Hematopoietic multipotent progenitor cell treated with erythropoietin and hydrocortisone succinate and interleukin-3 and kit ligand, for 6 days (in vitro differentiated cells): ENCODE results near the gene KPNA3.
"Not testable (repeated sequence)": the region's sequence is repeated elsewhere in the genome, so short reads cannot be mapped to it uniquely, and the experiment has no call there.

ENCODE experiments used
- DNase-seq: peaks from one replicate; pipeline ENCODE4 v3.0.0-alpha.2; 2015

The KPNA3 gene

DNA sequence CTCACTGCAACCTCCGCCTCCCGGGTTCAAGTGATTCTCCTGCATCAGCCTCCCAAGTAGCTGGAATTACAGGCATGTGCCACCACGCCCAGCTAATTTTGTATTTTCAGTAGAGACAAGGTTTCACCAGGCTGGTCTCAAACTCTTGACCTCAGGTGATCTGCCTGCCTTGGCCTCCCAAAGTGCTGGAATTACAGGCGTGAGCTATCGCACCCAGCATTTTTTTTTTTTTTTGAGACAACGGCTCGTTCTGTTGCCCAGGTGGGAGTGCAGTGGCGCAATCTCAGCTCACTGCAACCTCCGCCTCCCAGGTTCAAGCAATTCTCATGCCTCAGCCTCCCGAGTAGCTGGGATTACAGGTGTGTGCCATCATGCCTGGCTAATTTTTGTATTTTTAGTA, 10.6 kb upstream of the KPNA3 start:
- not testable (repeated sequence) for DNase-seq

DNA sequence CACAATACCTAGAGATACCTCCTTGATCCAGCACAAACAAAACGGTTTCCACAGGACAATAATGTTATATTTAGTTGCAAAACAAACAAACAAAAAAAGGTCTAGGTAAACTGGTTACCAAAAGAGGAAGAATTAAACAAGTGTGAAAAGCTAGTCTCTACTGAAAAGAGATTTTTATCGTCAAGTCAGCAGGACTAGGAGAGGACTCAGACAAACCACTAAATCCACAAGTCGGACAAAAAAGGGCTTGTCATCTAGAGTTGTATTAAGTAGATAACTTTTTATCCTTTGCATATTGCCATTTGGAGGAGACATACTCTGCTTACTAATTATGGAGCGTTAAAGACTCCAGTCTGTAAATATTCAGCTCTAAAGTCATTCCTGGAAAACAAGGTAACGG, 9.9 kb upstream of the KPNA3 start:
- peak; percentile 87 for DNase-seq

DNA sequence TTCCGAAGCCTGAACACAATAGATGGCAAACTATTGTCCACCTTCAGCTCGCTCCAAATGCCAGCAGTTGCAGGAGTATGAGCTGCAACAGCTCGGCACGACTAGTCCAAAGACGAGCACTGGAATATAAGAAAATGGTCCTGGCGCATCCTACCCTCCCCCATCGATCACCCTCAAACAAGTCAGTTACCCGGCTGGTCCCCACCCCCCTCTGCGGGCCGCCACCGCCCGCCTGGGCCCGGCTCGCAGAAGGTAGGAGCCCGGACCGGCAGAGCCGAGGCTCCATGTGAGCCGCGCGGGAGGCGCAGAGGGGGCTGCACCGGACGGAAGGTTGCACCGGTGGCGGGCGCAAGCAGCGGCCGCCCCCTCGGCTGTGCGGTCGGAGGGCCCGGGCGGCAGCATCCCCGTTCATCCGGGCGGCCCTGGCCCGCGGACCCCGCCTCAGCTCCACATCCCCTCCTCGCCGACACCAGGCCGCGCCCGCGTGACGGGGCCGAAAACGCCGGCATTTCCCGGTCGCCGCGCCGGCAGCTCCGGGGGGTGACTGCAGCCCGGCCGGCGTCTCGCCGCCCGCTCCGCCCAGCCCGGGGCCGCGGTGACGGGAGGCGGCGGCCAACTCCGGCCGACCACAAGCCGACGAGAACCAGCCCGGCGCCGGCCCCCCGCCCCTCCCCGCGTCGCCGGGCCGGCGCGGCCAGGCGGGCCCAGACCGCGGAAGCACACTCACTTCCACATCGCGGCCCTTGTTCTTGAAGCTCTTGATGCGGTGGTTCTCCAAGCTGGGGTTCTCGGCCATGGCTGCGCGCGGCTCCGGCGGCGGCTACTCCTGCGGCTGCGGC, 552 bp downstream of the KPNA3 start:
- DNase-seq = peak; percentile 74

DNA sequence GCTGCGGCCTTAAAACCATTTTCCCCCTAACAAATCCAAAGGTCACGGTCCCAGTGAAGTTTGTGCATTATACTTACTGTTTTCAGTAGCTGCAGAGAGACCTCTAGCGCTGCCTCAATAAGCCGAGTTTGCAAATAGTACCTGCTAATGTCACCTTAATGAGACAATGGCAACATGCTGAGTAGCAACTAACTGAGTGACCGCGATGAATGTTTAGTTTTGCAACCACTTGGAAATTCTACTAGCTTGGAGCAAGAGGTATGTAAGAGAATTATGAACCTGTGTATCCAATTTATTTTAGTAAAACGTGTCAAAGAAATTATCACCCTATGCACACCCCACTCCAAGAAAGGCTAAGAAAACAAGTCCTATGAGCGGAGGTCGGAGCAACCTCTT, 1.2 kb downstream of the KPNA3 start:
- peak; percentile 82 for DNase-seq

DNA sequence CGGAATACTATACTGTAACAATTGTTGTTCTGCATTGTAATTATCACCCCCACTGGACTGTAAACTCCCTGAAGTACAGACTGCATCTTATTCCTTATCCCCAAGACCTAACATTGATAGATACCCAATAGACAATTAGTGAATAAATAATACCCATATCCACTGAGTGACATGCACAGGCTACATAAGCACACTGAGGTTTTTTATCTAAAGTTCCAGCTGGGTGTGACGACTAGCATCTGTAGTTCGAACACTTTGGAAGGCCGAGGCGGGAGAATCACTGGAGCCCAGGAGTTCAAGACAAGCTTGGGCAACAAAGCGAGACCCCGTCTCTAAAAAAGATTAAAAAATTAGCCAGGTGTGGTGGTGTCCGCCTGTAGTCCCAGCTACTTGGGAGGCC, 2.5 kb downstream of the KPNA3 start:
- peak; percentile 73 for DNase-seq

DNA sequence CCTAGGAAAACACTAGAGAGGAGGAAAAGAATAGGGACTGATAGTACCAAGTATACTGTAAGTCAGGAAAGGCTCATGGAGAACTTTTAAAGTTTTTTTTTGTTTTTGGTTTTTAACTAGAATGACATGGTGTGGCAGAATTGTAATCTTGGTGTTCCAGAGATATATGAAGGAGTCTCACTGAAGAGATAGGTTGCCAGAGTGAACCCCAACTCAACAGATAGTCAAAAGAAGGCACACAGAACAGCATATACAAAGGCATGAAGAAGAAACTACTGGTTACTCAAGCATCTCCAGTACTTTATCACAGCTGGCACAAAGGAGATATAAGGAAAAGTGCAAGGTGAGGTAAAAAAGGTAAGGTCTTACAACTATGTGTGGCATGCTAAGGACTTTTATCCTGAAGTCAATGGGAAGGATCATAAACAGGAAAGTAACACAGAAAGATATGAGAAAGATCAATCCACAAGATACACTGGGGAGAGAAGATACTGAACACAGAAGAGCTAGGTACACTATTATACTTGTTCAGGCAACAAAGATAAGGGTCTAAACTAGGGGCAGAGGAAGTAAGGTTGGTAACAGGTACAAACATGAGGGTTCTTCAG, 6.0 kb downstream of the KPNA3 start:
- peak; percentile 76 for DNase-seq

DNA sequence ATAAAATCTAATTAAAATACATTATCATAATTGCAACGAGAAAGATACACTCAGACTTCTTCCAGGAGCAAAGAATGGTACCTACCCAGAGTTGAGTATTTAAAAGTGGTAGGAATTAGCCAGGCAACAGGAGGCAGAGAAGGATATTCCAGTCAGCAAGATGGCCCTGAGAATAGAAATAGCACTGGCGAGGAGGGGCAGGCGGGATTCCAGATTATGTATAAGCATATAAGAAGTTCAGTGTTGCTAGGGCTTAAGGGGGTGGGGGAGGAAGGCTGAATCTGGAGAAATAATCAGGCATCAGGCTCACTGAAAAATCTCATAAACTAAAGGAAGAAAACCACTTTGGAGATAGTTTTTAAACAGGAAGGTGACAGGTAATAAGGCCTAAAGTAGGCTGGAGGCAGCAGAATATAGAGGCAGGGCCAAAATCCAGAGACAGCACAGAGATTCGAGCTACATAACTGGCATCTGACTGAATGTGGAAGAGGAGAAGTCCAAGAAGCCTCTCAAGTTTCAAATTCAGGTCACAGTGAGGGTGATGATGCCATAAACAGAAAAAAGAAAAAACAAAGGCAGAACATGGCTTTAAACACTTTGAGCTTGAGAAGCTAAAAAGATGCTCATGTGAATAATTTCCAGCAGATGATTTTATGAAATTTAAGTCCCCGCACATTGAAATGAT, 7.5 kb downstream of the KPNA3 start:
- no peak for DNase-seq

DNA sequence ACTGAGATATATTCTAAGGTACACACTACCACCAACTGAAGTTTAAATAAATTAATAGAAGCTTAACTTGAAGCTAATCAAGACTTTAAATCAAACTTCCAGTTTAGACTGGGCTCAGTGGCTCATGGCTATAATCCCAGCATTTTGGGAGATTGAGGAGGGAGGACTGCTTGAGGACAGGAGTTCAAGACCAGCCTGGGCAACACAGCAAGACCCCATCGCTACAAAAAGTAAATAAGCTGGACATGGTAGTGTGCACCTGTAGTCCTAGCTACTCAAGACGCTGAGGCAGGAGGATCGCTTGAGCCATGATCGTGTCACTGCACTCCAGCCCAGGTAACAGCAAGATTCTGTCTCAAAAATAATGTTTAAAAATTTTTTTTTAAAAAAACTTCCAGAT, 8.6 kb downstream of the KPNA3 start:
- DNase-seq = no peak

DNA sequence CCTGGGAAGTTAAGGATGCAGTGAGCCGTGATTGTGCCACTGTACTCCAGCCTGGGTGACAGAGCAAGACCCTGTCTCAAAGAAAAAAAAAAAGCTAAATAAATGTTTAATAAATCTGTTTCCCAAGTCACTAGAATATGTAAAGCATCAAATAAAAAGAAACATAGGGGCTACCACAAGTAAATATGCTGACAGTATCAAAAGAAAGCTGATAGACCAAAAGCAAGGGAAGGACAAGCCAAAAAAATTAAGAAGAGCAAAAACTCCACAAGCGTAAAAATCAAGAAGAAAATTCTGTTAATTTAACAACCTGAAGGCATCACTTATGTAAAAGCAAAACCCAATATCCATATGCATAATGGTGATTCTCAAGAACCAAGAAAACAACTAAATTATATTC, 9.7 kb downstream of the KPNA3 start:
- DNase-seq = no peak

DNA sequence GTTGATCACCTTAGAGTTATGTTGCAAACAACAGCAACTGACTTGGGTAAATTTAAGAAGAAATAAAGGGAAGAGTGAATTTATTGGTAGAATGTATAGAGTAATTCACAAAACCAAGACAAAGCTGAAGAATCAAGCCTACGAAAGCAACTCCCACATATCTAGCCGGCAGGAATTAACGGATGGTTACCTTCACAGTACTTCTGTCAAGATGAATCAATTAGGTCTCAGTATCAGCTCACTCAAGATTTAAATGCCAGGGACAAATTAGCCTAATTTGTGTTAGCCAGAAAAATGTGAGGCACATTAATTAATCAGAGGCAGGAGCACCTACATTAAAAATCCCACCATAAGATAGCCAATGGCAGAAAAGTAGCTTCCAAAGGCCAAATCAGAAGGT, 10.7 kb downstream of the KPNA3 start:
- DNase-seq = no peak

DNA sequence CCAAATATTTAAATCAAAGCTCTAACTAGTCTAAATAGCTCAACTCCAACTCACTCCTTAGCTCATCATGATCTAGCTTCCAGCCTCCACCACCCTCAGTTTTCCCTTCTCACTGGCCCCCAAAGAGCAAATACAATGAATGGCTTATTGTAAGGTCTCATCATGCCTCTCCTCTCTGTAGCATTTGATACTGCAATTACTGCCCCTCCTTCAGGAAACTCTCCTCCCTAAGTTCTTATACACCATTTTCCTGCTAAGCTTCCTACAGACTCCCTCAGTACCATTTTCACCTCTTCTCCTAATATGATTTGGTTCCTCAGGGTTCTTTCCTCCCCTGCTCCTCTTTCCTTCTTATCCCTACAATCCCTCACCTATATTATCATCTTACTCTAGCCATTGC, 12.8 kb downstream of the KPNA3 start:
- DNase-seq = no peak

DNA sequence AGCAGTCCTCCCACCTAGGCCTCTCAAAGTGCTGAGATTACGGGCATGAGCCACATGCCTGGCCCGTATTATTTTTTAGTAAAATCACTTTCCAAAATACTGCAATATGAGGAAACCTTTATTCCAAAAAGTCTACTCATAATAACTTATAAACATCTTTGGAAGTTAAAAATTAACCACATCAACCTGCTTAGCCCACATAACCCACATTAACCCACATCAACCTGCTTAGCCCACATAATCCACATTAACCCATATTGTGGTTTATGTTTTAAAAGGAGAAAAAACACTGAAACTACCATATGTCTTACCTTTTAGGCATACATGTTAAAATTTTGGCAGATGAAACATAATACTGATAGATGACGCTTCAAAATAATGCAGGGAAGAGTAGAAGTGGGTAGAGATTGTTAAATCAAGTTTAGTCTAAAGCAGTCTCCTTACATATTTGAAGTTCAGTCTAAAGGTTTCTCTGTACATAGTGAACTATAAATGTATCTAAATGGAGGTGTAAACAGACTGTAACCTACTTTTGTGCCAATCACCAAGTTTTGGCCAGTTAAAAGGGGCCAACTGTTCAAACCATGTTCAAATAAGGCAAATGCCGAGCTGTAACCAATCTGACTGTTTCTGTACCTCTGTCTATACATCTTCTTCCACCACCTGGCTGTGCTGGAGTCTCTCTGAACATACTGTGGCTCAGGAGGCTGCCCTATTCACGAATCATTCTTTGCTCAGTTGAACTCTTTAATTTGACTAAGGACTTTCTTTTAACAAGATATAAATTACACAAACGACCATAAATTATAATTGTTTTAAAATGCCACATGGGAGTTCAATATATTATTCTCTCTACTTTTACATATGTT, 14.5 kb downstream of the KPNA3 start:
- DNase-seq = no peak

DNA sequence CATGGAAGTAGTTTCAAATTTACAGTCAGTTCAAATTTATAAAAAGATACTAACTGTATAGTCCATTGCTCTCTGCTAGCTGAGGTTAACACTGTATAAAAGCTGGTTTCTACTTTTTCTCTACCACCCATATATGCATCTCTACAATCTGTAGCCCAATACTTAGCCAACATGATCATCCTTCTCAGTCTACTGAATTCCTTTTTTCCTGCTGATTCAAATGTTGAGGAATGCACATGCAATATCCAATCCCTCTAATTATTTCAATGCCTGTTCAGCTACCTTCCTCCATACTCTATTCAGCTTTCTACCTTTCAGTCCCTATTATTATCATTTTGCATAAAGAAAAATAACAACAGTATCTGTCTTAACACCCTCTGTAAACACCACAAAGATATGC, 15.6 kb downstream of the KPNA3 start:
- DNase-seq = no peak

DNA sequence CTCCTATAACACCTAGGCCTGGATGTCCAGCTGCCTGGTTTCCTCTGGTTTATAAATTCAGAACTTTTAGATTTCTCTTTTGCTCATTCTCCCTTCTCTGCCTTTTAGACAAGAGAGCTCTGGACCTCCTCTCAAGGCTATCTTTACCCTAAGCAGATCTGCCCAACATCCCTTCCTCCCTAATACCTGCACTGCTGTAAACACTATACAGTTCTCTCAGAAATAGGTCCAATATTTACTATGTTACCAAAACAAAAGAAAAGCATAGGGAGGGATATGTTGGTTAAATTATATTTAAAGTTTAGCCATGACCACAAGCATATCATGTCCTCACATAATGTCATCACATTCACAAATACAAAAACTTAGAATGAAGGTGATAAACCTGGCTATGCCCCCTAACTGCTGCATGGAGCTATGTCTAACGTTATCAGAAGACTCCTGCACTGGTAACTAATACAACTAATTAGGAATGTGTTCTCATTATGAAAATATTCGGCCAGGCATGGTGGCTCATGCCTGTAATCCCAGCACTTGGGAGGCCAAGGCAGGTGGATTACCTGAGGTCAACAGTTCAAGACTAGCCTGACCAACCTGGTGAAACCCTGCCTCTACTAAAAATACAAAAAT, 18.0 kb downstream of the KPNA3 start:
- DNase-seq = no peak

DNA sequence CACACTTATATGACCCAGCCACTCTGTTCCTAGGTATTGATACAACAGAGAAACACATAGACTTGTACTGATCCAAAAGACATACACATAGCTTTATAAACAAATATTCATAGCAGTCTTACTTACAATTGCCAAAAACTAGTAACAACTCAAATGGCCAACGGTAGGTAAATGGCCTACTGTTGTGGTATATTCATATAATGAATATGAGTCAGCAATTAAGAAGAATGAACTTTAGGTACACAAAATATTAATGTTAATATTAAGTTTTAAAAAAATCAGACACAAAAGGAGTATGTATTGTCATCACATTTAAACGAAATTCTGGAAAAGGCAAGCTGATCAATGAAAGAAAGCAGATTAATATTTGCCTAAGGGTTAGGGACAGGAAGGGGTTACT, 19.7 kb downstream of the KPNA3 start:
- no peak for DNase-seq

DNA sequence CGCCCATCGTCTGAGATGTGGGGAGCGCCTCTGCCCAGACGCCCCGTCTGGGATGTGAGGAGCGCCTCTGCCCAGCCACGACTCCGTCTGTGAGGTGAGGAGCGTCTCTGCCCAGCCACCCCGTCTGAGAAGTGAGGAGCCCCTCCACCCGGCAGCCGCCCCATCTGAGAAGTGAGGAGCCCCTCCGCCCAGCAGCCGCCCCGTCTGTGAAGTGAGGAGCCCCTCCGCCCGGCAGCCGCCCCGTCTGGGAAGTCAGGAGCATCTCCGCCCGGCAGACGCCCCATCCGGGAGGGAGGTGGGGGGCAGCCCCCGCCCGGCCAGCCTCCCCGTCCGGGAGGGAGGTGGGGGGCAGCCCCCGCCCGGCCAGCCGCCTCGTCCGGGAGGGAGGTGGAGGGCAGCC, 30.7 kb downstream of the KPNA3 start:
- DNase-seq = not testable (repeated sequence)

DNA sequence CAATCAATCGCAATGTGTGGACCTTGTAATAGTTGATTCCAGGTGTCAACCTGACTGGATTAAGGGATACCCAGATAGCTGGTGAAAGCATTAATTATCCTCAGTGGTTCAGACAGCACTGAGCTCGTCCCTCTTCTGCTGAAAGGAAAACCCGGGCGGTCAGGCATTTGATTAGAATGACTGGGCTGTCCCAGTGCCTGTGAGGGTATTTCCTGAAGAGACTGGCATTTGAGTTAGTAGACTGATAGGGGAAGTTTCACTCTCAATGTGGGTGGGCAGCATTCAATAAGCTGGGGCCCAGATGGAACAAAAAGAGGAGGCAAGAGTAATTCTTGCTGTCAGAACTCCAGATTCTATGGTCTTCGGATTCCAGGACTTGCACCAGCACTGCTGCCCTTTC, 31.9 kb downstream of the KPNA3 start:
- DNase-seq = no peak

DNA sequence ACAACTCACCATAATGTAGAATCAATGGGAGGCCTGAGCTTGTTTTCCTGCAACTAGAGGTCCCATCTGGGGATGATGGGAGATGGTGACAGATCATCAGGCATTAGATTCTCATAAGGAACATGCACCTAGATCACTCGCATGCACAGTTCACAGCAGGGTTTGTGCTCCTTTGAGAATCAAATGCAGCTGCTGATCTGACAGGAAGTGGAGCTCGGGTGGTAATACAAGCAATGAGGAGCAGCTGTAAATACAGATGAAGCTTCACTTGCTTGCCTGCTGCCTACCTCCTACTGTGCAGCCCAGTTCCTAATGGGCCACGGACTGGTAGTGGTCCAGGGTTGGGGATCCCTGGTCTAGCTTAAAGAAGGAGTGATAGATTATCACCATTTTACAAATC, 33.0 kb downstream of the KPNA3 start:
- DNase-seq = no peak

DNA sequence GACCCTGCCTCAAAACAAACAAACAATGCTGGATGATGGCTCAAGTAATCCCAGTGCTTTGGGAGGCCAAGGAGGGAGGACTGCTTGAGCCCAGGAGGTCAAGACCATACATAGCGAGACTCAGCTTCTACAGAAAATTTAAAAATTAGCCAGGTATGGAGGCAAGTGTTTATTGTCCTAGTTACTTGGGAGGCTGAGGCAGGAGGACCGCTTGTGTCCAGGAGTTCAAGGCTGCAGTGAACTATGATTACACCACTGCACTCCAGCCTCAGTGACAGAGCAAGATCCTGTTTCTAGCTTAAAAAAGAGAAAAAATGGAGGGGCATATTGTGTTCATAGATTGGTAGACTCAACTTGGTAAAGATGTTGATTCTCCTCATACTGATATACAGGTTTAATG, 36.2 kb downstream of the KPNA3 start:
- no peak for DNase-seq

DNA sequence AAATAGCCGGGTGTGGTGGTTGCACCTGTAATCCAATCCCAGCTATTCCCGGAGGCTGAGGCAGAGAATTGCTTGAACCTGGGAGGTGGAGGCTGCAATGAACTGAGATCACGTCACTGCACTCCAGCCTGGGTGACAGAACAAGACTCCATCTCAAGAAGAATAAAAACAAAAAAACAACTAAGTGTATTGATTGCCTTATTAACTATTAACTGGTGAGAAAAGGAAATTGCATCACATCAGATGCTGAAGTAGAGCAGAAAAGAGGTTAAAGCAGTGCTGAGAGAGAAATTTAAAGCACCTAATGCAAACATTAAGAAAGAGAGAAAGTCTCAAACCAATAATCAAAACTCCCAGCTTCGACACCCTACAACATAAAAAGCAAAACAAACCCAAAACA, 38.3 kb downstream of the KPNA3 start:
- DNase-seq = no peak

DNA sequence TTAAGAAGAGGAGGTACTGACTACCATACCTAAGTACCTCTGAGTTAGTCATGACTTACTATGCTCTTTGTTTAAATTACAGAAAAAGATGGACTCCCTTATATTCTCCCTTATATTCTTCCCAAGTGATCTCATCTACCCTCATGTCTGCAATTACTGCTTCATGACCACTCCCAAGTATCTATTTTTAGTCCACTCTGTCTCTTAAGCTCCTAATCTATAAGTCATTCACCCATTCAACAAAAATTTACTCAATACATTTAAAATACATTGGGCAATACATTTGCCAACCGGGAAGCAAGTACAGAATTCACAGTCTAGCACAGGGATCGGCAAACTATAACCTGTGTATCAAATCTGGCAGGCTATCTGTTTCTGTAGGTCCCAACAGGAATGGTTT, 42.6 kb downstream of the KPNA3 start:
- DNase-seq = no peak

DNA sequence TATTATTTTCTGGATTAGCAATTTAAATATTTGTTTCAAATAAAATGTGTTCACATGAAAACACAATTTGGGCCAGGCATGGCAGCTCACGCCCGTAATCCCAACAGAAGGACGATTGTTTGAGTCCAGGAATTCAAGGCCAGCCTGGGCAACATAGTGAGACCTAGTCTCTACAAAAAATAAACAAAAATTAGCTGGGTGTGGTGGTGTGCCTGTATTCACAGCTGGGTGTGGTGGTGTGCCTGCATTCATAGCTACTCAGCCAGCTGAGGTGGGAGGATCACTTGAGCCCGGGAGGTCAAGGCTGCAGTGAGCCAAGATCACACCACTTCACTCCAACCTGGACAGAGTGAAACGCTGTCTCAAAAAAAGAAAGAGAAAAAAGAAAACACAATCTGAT, 46.4 kb downstream of the KPNA3 start:
- DNase-seq = peak; percentile 20

DNA sequence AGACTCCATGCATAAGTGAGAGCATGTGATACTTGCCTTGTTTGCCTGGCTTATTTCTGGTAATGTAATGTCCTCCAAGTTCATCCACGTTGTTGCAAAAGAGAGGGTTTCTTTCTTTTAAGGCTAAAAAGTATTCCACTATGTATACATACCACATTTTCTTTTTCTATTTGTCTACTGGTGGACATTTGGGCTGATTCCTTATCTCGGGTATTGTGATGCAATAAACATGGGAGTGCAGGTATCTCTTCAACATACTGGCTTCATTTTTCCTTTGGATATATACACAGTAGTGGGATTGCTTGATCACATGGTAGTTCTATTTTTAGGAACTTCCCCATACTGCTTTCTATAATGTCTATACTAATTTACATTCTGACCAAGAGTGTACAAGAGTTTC, 51.6 kb downstream of the KPNA3 start:
- no peak for DNase-seq
